NT2/D1 (cell line): Measurements from ENCODE around the gene TSPAN32.

Experiments
- DNase-seq: peaks from one replicate; pipeline ENCODE4 v3.0.0-alpha.2; 2011; ENCODE audit warnings: low read depth, low spot score
- H3K27me3 ChIP-seq: 2 replicates; pipeline ENCODE4 v1.6.0; 2011; ENCODE audit warnings: mild to moderate bottlenecking; ENCODE audit not compliant: insufficient read length, insufficient read depth
- H3K36me3 ChIP-seq: 2 replicates; pipeline ENCODE4 v1.6.1; 2011; ENCODE audit warnings: mild to moderate bottlenecking, low read length, mixed read lengths; ENCODE audit not compliant: insufficient read depth, insufficient read length
- H3K4me1 ChIP-seq: 2 replicates; pipeline ENCODE4 v1.5.1; 2011; ENCODE audit not compliant: insufficient read depth, insufficient read length
- H3K4me3 ChIP-seq: 2 replicates; pipeline ENCODE4 v1.5.1; 2011; ENCODE audit warnings: low read depth; ENCODE audit not compliant: insufficient read length
- H3K9ac ChIP-seq: 2 replicates; pipeline ENCODE4 v1.6.0; 2011; ENCODE audit warnings: low read depth; ENCODE audit not compliant: insufficient read length
- H3K9me3 ChIP-seq: 2 replicates; pipeline ENCODE4 v1.5.1; 2011; ENCODE audit warnings: mild to moderate bottlenecking, low read length; ENCODE audit not compliant: insufficient read depth
- SUZ12 ChIP-seq: IDR thresholded peaks from 2 replicates; pipeline ENCODE4 v1.6.1; 2011; ENCODE audit not compliant: insufficient read length, insufficient read depth; ENCODE audit errors: extremely low read depth
- YY1 ChIP-seq: IDR thresholded peaks from 2 replicates; pipeline ENCODE4 v1.6.1; 2011; ENCODE audit not compliant: insufficient read length, insufficient read depth
- ZNF274 ChIP-seq: IDR thresholded peaks from 2 replicates; pipeline ENCODE4 v1.6.1; 2011; ENCODE audit warnings: mild to moderate bottlenecking, low read depth, low read length

TSPAN32 gene

DNA sequence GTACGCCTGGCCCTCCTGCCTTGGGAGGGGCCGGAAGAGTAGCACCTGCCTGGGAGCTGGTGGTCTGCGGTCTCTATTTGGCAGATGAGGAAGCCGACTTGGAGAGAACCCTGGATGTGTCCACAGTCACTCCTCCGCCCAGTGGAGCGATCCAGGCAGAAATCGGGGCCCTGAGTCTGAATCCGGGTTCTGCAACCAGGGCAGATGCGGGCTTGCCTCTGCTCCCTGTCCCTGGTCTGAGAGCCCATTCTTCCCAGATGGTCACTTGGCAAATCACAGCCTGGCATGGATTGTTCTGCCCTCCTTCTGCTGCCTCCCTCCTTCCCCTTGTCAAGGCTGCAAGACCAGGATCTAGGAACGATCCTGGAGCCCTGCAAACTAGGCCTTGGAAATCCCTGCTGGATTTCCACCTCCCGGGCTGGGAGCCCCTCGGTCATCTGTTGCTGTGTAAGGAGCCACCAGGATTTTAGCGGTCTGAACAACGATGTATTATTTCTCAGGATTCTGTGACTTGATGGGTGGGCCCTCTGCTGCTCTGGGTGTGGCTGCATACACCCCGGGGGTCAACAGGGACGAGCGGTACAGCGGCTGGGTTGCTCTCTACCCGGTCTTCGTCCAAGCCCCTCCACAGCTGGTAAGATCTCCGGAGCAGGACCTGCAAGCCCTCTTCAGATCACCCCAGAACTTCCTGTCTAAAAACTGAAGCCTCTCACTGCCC is 29.4 kb upstream of the TSPAN32 start:
- TF ChIP-seq ZNF274 (no peak), SUZ12 (no peak), YY1 (no peak)
- H3K4me1 ChIP-seq: peaks cover 17% of the 10 kb centered on the region
- H3K9ac ChIP-seq: no peak overlapping the region
- no peak overlapping the region for H3K4me3 ChIP-seq
- no peaks in the 10 kb centered on the region for H3K36me3 ChIP-seq
- H3K27me3 ChIP-seq: peaks cover 32% of the 10 kb centered on the region
- no peak for DNase-seq
- H3K9me3 ChIP-seq: peaks cover 4% of the 10 kb centered on the region; the same call in 1 of the 2 replicates

GRCh38 chr11:2272946-2273280 is 28.9 kb upstream of the TSPAN32 start:
- no peak overlapping the region for H3K4me3 ChIP-seq
- TF ChIP-seq ZNF274 (no peak), YY1 (no peak), SUZ12 (no peak)
- no peak overlapping the region for H3K9ac ChIP-seq
- no peak for DNase-seq
- peaks cover 4% of the 10 kb centered on the region; the same call in 1 of the 2 replicates for H3K9me3 ChIP-seq
- peaks cover 32% of the 10 kb centered on the region for H3K27me3 ChIP-seq
- H3K4me1 ChIP-seq: peaks cover 12% of the 10 kb centered on the region
- H3K36me3 ChIP-seq: no peaks in the 10 kb centered on the region

- Histone ChIP-seq H3K4me1 (peaks cover 8% of the 10 kb centered on the region), H3K9ac (no peak overlapping the region), H3K27me3 (peaks cover 28% of the 10 kb centered on the region), H3K36me3 (no peaks in the 10 kb centered on the region), H3K9me3 (peaks cover 4% of the 10 kb centered on the region; the same call in 1 of the 2 replicates), H3K4me3 (no peak overlapping the region)
- no peak for DNase-seq
- TF ChIP-seq SUZ12: no peak
- TF ChIP-seq ZNF274: no peak
- no peak for TF ChIP-seq YY1
Measured at GRCh38 chr11:2273311-2273710, 28.5 kb upstream of the TSPAN32 start.

- no peak for DNase-seq
- TF ChIP-seq ZNF274 (no peak), SUZ12 (no peak), YY1 (no peak)
- Histone ChIP-seq H3K4me1 (peaks cover 6% of the 10 kb centered on the region), H3K36me3 (no peaks in the 10 kb centered on the region), H3K4me3 (no peak overlapping the region), H3K9ac (no peak overlapping the region), H3K9me3 (peaks cover 4% of the 10 kb centered on the region; the same call in 1 of the 2 replicates), H3K27me3 (peaks cover 26% of the 10 kb centered on the region)
Measured at GRCh38 chr11:2273771-2274170, 28.0 kb upstream of the TSPAN32 start.

- H3K9me3 ChIP-seq: peaks cover 11% of the 10 kb centered on the region
- TF ChIP-seq YY1 (no peak), ZNF274 (no peak), SUZ12 (no peak)
- peaks cover 6% of the 10 kb centered on the region for H3K4me1 ChIP-seq
- no peak for DNase-seq
- H3K36me3 ChIP-seq: no peaks in the 10 kb centered on the region
- peaks cover 18% of the 10 kb centered on the region for H3K27me3 ChIP-seq
- H3K9ac ChIP-seq: no peak overlapping the region
- no peak overlapping the region for H3K4me3 ChIP-seq
Measured at GRCh38 chr11:2275334-2276279, 26.2 kb upstream of the TSPAN32 start.

- Histone ChIP-seq H3K9ac (no peak overlapping the region), H3K4me1 (peaks cover 2% of the 10 kb centered on the region), H3K9me3 (peaks cover 7% of the 10 kb centered on the region; the same call in 1 of the 2 replicates), H3K27me3 (peaks cover 9% of the 10 kb centered on the region), H3K4me3 (no peak overlapping the region), H3K36me3 (no peaks in the 10 kb centered on the region)
- TF ChIP-seq YY1 (no peak), ZNF274 (no peak), SUZ12 (no peak)
- DNase-seq: no peak
Measured at GRCh38 chr11:2276280-2277007, 25.4 kb upstream of the TSPAN32 start.

GRCh38 chr11:2277008-2277346 is 24.8 kb upstream of the TSPAN32 start:
- Histone ChIP-seq H3K36me3 (no peaks in the 10 kb centered on the region), H3K4me3 (no peak overlapping the region), H3K4me1 (no peaks in the 10 kb centered on the region), H3K9me3 (peaks cover 7% of the 10 kb centered on the region; the same call in 1 of the 2 replicates), H3K27me3 (peaks cover 4% of the 10 kb centered on the region), H3K9ac (no peak overlapping the region)
- TF ChIP-seq YY1: no peak
- no peak for DNase-seq
